IPS-18c (cell line): ENCODE results near the gene ABCA7.

Source experiments
- H3K4me3 ChIP-seq: 2 replicates; pipeline ENCODE4 v1.7.0; 2013; ENCODE audit warnings: low read depth, mild to moderate bottlenecking, low read length, moderate library complexity; ENCODE audit not compliant: insufficient read depth
- H3K9me3 ChIP-seq: one replicate; pipeline ENCODE4 v1.6.1; 2013; ENCODE audit warnings: mild to moderate bottlenecking, low read length, moderate library complexity; ENCODE audit not compliant: control insufficient read depth, insufficient read depth

The ABCA7 gene

DNA sequence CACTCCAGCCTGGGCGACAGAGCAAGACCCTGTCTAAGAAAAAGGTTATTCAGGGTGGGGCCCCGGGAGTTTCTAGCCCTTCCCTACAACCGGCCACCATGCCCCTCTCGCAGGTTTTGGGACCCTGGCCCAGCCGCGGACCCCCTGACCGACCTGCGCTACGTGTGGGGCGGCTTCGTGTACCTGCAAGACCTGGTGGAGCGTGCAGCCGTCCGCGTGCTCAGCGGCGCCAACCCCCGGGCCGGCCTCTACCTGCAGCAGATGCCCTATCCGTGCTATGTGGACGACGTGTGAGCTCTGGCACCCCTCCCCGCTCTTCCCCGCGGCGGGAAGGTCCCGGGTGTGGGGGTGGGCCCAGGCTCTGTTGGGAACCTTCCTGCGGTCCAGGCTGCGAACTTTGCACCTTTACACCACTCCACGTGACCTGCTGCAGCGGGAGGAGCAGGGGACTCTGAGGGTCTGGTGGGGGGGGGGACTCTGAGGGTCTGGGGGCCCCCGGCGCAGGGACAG is 6.3 kb downstream of the ABCA7 start:
- H3K4me3 ChIP-seq: no peak overlapping the region
- H3K9me3 ChIP-seq: no peaks in the 10 kb centered on the region

GRCh38 chr19:1046836-1047695 is 7.2 kb downstream of the ABCA7 start:
- H3K9me3 ChIP-seq: peaks cover 2% of the 10 kb centered on the region
- H3K4me3 ChIP-seq: no peak overlapping the region

DNA sequence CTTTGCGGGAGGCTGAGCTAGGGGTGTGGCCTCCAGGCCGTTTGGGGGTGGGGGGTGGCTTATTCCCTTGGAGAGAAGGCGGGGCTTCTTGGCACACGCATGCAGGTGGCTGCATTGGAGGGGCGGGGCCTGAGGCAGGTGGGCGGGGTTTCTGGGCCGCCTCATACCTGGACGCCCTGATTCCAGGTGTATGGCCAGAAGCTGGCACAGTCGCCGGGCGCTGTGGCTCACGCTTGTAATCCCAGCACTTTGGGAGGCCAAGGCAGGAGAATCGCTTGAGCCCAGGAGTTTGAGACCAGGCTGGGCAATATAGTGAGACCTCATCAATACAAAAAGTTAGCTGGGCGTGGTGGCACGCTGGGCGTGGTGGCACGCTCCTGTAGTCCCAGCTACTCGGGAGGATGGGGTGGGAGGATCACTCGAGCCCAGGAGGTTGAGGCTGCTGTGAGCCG is 7.8 kb downstream of the ABCA7 start:
- Histone ChIP-seq H3K9me3 (peaks cover 2% of the 10 kb centered on the region), H3K4me3 (no peak overlapping the region)

GRCh38 chr19:1049106-1049505 is 9.2 kb downstream of the ABCA7 start:
- Histone ChIP-seq H3K4me3 (no peak overlapping the region), H3K9me3 (peaks cover 2% of the 10 kb centered on the region)

GRCh38 chr19:1049800-1050199 is 9.9 kb downstream of the ABCA7 start:
- H3K4me3 ChIP-seq: no peak overlapping the region
- H3K9me3 ChIP-seq: peaks cover 2% of the 10 kb centered on the region

DNA sequence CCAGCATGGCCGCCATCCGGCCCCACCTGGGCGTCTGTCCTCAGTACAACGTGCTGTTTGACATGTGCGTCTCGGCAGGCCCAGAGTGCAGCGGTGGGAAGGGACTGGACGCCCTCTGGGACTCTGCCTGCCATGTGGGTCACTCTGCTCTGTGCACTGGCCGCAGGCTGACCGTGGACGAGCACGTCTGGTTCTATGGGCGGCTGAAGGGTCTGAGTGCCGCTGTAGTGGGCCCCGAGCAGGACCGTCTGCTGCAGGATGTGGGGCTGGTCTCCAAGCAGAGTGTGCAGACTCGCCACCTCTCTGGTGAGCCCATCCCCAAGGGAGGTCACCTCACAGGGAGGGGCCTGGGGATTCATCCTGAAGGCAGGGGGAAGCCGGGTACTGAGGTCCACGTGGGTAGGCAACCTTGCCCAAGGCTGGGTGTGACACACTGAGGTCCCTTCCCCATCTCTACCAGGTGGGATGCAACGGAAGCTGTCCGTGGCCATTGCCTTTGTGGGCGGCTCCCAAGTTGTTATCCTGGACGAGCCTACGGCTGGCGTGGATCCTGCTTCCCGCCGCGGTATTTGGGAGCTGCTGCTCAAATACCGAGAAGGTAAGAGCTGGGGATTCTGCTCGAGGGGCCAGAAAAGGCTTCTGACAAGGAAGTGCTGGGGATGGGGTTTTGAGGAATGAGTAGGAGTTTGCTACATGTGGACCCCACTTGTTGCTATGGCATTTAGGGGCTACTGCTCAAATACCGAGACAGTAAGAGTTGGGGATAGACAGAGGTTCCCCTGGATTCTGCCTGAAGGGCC is 11.3 kb downstream of the ABCA7 start:
- Histone ChIP-seq H3K4me3 (no peak overlapping the region), H3K9me3 (peaks cover 4% of the 10 kb centered on the region)

DNA sequence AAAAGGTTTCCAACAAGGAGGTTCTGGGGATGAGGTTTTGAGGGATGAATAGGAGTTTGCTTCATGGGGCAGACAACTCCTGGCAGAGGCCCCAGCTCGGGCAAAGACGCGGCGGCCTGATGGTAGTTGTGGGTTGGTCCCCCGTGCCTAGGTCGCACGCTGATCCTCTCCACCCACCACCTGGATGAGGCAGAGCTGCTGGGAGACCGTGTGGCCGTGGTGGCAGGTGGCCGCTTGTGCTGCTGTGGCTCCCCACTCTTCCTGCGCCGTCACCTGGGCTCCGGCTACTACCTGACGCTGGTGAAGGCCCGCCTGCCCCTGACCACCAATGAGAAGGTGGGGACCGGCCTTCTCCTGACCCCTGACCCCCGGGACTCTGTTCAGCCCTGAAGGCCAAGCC is 11.9 kb downstream of the ABCA7 start:
- Histone ChIP-seq H3K9me3 (peaks cover 10% of the 10 kb centered on the region), H3K4me3 (no peak overlapping the region)

DNA sequence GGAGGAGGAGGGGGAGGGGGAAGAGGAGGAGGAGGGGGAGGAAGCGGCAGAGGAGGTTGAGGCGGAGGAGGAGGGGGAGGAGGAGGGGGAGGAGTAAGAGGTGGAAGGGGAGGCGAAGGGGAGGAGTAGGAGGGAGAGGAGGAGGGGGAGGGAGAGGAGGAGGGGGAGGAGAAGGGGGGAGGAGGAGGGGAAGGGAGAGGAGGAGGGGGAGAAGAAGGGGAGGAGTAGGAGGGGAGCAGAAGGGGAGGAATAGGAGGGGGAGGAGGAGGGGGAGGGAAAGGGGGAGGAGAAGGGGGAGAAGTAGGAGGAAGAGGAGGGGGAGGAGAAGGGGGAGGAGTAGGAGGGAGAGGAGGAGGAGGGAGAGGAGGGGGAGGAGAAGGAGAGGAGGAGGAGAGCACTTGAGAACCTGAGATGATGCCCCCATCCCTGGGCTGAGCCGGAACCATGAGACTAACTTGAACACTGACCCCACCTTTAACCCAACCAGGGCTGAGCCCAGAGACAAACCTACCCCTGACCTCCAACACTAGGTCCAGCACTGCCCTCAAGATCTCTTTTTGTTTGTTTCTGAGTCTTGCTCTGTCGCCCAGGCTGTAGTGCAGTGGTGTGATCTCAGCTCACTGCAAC is 12.6 kb downstream of the ABCA7 start:
- H3K4me3 ChIP-seq: no peak overlapping the region
- H3K9me3 ChIP-seq: peaks cover 16% of the 10 kb centered on the region

- Histone ChIP-seq H3K9me3 (peaks cover 22% of the 10 kb centered on the region), H3K4me3 (no peak overlapping the region)
These were observed 13.5 kb downstream of the ABCA7 start for GRCh38 chr19:1053176-1054101.

DNA sequence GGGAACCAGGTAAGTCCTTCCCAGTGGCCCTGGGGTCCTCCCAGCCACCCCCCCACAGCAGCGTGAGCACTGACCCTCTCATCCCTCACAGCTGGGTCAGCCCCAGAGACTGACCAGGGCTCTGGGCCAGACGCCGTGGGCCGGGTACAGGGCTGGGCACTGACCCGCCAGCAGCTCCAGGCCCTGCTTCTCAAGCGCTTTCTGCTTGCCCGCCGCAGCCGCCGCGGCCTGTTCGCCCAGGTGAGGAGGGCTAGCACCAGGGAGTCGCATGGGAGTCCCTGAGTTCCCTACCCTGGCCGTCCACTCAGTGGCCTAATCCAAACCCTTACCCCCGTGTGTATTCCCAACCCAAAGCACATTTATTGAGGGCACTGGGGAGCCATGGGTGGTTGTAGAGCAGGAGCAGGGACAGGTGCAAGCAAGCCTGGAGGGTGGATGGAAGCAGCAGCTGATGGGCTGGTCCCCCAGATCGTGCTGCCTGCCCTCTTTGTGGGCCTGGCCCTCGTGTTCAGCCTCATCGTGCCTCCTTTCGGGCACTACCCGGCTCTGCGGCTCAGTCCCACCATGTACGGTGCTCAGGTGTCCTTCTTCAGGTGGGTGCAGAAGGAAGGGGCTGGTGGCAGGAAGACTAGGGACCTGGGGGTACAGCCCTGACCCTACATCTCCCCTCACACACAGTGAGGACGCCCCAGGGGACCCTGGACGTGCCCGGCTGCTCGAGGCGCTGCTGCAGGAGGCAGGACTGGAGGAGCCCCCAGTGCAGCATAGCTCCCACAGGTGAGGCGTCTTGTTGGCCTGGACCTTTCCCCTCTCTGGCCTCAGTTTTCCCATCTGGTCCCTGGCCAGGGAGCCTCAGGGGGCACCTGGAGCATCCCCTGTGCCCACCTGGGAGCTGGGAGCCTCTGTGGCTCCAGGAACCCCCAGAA is 14.5 kb downstream of the ABCA7 start:
- peaks cover 27% of the 10 kb centered on the region for H3K9me3 ChIP-seq
- H3K4me3 ChIP-seq: no peak overlapping the region

GRCh38 chr19:1055028-1055425 is 15.1 kb downstream of the ABCA7 start:
- H3K4me3 ChIP-seq: no peak overlapping the region; the same call in 1 of the 2 replicates
- H3K9me3 ChIP-seq: peaks cover 27% of the 10 kb centered on the region

DNA sequence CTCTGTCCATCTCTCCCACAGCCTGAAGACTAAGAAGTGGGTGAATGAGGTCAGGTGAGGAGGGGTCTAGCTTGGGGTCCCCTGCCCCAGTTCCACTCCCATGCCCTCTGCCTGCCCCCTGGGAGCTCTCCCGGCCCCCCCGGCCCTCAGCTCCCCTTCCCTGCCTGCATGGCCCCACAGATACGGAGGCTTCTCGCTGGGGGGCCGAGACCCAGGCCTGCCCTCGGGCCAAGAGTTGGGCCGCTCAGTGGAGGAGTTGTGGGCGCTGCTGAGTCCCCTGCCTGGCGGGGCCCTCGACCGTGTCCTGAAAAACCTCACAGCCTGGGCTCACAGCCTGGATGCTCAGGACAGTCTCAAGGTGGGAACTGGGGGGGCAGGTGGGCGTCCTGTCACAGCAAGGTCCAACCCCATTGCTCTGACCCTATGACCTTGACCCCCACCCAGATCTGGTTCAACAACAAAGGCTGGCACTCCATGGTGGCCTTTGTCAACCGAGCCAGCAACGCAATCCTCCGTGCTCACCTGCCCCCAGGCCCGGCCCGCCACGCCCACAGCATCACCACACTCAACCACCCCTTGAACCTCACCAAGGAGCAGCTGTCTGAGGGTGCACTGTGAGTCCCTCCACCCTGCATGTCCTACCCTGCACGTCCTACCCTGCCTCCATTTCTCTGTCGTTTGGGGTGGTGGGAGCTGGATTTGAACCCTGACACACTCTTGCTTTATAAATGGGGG is 16.1 kb downstream of the ABCA7 start:
- Histone ChIP-seq H3K4me3 (peak overlapping the region; percentile 15; the same call in 1 of the 2 replicates), H3K9me3 (peaks cover 27% of the 10 kb centered on the region)

DNA sequence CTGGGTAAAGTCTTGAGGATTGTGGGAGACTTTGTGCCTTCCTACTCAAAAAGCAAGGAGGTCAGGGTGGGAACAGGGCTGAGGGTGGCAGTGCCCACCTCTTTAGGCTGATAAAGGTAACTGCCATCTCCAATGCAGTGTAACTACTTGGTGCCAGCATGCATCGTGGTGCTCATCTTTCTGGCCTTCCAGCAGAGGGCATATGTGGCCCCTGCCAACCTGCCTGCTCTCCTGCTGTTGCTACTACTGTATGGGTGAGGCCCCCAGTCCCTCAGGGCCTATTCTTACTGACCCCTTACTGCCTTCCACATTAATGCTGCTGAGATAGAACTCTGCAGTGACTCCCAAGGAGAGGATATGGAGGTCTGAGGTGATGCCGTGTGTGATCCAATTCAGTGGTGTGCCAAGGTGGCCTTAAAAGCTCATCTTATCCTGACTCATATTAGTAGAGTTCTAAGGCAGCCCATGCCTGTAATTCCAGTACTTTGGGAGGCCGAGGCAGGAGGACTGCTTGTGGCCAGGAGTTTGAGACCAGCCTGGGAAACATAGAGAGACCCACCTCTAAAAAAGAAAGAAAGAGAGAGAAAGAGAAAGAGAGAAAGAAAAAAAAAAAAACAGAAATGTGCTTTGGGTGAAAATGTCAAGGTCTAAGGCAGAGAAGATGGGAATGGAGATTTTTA is 17.4 kb downstream of the ABCA7 start:
- H3K9me3 ChIP-seq: peaks cover 25% of the 10 kb centered on the region
- H3K4me3 ChIP-seq: no peak overlapping the region

DNA sequence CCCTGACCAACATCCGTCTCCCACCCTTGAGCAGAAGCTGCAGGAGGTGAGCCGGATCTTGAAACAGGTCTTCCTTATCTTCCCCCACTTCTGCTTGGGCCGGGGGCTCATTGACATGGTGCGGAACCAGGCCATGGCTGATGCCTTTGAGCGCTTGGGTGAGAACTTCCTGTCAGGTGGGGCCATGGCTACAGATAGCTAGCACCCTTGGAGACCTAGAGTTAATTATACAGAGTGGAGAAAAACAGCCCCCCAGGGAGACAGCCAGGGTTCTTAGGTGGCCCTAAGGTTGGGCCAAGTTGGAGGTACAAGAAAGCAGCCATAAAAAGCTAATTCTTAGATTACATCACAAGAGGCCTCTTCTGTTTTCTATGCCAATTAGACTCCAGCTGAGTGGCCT is 18.2 kb downstream of the ABCA7 start:
- peaks cover 25% of the 10 kb centered on the region for H3K9me3 ChIP-seq
- no peak overlapping the region for H3K4me3 ChIP-seq

DNA sequence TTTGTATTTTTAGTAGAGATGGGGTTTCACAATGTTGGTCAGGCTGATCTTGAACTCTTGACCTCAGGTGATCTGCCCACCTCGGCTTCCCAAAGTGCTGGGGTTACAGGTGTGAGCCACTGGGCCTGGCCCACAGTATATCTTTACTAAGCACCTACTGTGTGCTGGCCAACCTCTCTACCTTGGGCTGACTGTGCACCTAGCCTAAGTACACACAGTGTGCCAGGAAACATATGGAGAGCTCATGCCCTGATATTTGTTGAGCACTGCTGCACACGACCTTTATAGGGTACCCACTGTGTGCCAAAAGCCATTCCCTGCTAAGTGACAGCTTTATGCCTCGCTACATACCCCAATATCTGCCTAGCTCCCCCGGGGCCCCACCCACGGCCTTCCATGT is 20.8 kb downstream of the ABCA7 start:
- Histone ChIP-seq H3K9me3 (peaks cover 25% of the 10 kb centered on the region), H3K4me3 (no peak overlapping the region)
